SKM-1 treated with dmso at 0.1 percent for 144 hours (cell line): ENCODE data around the gene MAST4.
"Not testable (repeated sequence)": the region's sequence is repeated elsewhere in the genome, so short reads cannot be mapped to it uniquely, and the experiment has no call there.

ENCODE experiments used
- DNase-seq: peaks from one replicate; lab custom pipeline; 2025; ENCODE audit not compliant: unreplicated experiment; lab: John Stamatoyannopoulos, UW

Gene MAST4

DNA sequence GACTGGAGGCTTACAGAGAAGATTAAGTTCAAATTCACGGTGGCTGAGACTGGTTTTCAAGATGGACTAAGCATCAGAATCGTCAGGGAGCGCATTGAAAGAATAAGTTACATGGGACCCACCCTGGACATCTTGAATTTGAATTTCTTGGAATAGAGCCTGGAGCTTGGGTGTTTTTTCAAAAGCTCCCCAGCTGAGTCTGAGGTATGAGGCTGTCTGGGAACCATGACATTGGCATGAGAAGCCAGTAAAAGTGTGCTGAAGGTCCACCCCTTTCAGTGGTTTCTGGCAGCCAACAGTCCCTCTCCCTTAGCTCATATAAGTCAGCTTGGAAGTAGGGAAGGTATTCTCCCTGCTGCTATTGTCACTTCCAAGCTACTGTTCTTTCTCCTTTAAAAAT is 97.8 kb downstream of the MAST4 start:
- no peak for DNase-seq

DNA sequence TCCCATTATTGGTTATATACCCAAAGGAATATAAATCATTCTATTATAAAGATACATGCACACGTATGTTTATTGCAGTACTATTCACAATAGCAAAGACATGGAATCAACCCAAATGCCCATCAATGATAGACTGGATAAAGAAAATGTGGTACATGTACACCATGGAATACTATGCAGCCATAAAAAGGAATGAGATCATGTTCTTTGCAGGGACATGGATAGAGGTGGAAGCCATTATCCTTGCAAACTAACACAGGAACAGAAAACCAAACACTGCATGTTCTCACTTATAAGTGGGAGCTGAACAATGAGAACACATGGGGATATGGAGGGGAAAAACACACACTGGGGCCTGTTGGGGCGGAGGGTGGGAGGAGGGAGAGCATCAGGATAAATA is 99.6 kb downstream of the MAST4 start:
- not testable (repeated sequence) for DNase-seq

DNA sequence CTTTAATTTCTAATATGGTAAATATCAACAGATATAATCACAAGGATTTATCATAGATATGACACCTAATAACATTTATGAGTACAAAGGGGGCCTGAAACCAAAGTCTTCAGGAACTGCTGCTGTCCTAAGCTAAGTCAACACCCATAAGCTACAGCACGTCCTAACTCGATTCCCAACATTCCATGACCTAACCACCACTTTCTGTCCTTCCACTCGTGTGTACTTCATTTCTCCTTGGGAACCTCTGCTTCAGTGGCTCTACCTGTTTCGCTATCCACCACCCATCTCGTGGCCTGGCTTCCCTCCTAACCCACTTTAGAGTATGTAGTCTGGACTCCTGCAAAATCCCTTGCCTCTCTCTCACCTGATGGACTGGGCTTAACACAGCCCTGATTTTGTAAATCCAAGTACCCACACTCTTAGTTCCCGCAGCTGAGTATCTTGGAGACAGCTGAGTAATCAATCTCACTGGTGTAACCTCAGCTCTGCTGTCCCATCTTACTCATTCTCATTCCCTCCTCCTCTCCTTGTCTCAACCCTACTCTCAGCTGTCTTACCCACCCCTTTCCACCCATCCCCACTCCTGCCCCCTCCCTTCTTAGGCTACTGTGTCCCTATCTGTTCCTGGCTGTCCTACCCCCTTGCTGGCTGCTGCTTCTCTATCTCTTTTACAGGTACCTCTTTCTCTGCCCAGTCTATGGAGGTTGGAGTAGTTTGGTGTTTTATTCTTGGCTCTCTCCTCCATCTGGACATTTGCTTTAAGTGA is 101.8 kb downstream of the MAST4 start:
- DNase-seq, result no peak

DNA sequence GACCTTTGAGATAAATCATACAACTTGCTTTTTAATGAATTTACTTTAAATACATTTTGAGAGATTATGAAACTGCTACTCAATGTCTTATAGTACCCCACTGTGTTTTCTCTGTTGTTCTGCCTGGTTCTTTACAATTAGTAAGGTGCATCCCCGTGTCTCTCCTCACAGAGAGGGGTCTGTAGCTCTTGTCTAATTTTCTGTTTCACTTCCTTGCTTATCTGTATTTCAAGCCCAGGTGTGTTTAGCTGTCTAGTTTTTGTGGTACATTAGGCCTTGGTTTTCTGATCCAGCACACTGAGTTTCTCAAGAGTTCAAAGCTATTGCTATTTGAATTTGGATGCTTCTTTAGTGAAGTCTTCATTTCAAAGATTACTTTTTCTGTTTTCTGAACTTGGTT is 105.1 kb downstream of the MAST4 start:
- no peak for DNase-seq

DNA sequence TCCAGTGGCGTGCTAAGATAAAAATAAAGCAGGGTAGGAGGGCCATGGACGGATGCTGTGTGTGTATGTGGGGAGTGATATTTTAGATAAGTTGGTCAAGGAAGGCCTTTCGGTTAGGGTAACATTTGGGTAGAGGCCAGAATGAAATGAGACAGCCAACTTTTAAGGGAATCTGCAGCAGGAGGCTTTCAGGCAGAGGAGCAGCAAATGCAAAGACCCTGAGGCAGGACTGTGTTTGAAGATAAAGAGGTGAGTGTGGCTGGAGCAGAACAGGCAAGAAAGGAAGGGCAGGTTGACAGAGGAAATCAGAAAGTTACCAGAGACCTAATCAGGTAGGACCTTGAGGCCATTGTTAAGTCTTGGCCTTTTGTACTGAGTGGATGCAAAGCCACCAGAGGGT is 106.2 kb downstream of the MAST4 start:
- DNase-seq, result no peak

DNA sequence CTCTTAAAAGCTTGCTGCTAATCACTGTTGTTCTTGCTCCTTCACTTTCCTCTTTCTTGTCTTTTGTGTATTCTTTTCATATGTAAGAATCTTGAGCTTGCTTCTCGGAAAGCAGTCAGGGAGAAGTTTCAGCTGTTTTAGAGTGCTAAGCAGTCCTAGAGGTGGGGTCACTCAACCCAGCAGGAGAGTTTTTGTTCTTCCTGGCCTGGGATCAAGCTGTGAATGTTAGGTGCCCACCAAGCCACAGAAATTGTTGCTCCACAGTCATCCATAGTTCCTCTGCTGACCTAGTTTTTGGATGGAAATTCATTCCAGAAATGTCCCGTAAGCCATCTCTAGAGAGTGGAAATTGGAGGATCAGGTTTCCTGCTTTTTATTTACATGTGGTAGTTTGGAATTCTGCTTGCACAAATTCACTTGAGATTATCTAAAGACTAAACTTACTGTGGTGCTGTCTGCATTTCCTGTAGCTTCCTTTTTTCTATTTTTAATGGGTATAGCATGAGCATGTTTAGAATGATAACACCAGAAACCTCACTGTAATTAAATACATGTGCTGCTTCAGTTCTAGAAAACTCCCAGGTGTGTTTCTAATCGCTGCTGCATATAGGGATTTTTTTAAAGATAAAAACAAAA is 108.7 kb downstream of the MAST4 start:
- DNase-seq, result no peak

DNA sequence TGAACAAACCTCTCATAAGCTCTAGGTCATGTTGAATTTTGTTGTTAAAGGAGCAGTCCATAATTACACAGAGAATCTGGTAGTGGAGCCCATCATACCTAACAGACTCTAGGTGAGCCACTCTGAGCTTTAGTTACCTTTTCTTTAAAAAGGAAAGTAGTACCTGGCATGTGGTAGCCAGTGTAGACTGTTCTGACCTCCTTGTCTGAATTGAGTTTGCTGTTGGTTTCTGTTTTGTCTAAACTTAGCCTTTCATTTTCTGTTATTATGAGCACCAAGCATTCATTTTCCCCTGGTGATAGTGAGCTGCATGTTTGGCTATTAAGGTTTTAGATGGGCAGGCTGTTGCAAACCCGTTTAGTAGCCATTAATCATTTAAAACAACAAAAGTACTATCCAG is 112.2 kb downstream of the MAST4 start:
- no peak for DNase-seq

DNA sequence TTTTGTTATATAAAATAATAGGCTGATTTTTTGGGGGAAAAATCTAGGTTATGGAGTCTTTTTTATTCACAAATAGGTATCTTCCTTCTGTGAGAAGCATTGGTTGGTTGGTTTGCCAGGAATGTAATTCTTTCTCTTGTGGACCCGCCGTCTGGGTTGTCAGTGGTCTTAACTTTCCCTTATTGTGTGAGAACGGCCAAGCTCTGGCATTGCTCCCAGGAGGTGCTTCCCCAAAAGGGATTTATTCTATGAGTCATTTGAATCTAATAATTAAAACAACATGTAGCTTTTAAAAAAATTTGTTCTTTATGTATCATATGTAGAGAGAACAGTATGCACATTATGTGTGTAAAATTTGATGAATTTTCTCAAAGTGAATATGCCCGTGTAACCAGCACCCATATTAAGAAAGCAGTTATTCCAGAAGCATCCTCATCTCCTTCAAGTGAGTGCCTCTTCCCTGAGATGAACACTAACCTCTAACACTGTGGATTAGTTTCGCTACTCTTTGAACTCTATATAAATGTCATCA is 114.4 kb downstream of the MAST4 start:
- no peak for DNase-seq

DNA sequence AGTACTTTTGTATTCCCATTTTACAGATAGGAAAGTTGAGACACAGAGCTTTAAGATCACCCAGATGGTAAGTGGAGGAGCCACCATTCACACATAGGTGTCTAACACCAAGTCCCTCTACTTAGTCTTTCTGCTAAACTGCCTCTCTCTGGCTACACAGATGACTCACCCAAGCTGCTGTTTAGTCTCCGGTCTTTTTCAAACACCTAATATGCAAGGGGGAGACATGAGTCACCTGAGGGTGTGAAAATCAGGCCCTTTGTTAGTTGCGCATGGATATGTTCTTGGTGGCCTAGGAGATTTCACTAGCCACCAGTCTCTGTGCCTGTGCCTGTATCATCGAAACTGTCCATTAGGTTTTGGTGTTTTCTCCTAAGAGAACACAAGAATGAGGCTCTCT is 117.8 kb downstream of the MAST4 start:
- DNase-seq, result no peak

DNA sequence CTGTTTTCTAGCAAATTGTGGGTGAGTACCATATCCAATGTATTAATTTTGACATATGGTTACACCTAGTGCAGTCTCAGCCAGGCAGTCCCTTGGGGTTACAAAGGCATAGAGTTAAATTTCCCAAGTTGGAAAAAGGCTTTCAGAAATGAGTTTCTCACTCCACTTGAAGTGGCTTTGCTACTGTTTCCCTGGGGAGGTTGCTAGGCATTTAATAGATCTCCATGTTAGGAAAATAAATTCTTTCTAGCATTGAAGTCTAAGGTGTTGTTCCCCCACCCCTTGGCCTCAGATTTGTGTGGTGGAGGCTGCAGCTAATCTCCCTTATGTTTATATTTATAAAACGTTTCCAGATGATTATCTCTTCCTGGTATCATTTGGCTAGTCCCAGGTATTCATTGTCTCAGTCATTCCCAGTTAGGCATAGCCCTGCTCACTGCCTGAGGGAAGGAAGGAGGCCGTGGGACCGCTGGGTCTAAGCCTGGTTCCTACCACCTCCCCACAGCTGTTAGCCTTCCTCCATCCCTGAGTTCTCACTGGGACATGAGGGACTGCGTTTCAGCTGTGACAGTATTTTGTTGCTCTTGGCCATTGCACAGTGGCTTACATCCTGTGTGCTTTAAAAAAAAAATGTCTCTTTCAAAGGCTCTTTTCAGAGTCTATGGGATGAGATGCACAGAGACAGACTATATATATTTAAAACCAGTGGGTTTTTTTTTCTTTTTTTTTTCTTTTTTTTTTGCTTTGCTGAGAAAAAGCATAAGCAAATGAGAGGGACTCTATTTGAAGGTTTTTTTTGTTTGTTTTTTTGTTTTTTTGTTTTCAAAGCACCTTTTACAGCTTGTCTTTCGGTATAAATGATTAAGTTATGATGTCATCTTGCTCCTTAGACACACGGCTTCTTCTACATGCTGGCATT is 121.5 kb downstream of the MAST4 start:
- no peak for DNase-seq

DNA sequence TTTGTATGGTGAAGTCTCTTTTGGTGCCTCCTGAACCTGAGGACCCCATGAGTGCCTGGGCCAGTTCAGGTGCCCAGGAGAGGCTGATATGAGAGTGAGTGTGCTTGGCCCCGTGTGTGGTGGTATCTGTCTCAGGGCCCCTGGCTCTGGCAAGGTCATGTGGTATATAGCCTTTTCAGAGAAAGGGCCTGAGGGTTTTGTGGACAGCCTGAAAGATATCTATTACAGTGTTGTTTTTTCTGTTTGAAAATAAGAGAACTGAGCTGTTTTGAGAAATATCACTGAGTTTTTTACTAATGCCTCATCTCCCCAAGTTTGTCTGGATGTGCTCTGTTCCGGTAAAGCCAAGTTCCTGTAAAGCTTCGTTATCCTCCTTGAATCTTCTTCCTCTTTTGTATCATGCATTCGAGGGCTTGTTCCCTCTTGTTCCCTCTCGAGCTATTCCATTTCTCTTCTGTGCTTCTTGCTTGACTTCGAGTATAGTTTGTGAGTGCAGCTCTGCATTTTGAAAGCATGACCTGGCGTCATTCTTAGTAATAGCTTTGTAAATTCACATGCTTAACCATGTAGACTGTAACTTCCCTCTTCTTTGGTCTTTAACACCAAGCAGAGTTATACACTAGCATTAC is 122.3 kb downstream of the MAST4 start:
- DNase-seq, result peak; percentile 72

DNA sequence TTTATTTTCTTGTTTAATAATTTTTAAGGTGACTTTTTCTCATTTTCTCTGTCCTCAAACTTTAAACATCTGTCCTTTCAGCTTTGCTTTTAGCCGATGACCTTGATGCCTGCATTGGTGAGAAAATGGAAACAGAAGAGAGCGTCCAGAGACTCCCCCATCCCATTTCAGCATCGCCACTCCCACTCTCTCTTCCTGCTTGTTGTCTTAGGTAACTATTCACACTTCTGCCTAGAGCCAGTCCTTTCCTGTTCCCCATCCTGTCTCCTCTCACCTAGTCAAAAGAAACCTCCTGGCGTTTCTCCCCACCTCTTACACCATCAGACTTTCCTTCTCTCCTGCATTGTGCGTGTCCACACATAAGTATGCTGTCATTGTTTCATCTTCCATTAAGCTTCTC is 124.6 kb downstream of the MAST4 start:
- no peak for DNase-seq

DNA sequence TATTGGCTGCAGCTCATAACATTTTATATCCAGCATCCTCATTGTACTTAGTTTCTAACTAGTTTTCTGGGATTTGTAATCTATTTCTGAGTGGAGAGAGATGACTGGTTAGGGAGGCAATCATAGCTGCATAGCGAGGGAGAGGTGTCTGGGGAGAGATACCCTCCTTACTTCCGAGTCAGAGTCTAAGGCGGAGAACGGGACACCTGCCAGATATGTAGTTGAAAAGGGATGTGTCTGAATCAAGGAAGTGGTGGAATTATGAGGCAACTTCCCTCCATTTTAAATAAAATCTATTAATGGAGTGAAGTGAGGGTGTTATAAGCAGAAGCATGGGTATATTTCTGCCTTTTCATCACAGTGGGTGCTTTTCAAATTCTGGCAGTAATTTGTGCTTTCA is 126.5 kb downstream of the MAST4 start:
- DNase-seq, result no peak

DNA sequence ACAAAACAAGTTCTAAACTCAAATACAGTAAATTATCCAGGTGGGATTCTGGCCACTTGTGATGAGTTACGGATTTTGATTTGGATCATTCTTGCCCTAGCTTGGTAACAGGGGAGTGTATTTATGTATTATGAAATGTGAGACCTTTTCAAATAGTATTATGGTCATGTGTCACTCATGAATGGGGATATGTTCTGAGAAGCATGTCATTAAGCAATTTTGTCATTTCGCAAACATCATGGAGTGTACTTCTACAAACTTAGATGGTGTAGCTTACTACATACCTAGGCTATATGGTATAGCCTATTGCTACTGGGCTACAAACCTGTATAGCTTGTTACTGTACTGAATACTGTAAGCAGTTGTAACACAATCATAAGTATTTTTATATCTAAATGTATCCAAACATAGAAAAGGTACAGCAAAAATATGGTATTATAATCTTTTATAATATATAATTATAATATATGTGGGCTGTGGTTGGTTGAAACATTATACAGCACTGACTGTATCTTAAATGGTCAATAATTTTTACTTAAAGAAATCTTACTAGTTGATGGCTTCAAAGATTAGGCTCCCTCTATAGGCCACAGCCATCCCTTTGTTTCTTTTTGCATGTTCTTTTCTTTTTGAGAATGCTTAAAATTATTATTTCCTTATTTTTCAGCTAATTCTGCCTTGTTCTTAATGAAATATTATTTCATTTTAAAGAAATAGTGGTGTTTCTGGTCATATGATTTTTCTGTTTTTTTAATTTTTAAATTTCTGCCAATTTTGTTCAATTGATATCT is 128.4 kb downstream of the MAST4 start:
- DNase-seq, result no peak

DNA sequence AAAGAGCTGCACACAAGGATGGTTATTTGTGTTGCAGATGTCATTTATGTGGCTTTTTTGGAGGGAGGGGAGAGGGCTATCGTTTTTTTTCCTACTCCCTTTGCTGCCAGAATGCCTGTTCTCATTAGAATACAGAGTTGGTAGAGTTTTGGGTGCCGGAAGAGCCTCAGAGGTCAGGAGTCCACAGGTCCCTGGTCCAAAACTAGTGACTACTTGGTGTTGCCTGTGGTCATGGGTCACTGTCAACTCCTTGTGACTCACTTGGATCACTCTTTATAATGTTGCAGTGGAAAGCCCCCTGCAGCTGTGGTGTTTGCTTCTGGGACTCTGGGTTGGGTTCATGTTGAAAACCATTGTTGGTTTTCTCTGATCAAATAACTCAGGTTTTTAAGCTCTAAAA is 131.4 kb downstream of the MAST4 start:
- DNase-seq, result no peak

DNA sequence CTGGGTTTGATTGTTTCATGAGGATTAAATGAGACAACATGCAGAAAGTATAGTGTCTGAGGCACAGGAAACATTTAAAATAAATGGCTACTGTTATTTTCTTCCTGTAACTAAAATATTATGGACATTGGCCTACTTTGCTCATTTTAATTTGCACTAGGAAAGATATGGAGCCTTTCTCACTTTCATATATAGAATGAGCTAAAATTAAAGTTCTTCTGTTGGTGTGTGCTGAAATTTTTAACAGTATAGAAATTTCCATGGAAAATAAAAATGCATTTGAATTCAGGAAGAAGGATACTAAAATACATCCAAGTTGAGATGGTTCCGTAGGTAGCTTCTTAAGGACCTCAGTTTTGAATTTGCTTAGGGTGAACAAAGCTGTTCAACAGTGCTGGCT is 131.9 kb downstream of the MAST4 start:
- no peak for DNase-seq

DNA sequence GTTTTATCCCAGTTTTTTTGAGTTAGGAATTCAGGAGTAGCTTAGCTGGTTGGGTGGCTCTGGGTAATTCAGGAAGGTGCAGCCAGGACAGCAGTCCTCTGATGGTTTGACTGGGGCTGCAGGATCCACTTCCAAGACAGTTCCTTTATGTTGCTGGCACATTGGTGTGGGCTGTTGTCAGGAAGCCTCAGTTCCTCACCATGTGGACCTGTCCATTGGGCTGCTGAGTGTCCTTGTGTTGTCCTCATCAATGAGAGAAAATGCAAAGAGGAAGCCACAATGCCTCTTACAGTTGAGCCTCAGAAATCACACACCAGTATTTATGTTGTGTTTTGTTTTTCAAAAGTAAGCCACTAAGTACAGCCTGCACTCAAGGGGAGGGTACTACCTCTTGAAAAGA is 140.9 kb downstream of the MAST4 start:
- no peak for DNase-seq

DNA sequence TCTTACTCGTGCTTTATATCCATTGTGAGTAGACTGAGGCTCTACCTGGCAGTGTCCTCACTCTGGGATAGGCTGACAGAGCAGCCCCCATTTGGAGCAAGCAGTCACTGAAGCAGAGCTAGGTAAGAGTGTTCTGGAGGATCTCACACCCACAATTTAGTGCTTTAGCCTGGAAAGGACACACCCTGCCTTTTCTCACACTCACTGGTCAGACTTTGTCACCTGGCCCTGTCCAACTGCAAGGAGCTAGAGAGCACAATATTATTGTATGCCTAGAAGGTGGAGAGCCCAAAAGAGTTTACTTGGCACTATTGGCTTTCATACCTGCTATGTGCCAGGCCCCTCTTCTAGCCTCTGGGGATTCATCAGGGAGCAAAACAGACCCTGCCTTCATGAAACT is 141.9 kb downstream of the MAST4 start:
- no peak for DNase-seq

DNA sequence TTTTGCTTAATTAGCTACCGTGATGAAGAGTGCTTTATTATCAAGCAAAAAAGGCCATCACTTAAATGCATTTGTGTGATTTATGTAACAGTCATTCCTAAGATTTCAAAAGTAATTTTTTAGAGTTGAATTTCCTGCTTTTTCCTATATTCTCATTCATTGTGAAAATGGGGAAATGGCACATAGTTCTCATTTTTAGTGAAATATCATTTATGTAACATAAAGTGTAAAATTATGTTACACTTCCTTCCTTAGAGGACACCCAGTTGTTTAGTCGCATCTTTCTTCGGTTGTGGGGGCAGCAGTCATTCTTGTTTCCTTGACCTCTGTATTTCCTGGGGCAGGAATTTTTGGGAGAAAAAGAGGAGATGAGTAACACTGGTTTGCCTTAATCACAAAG is 142.8 kb downstream of the MAST4 start:
- DNase-seq, result no peak

DNA sequence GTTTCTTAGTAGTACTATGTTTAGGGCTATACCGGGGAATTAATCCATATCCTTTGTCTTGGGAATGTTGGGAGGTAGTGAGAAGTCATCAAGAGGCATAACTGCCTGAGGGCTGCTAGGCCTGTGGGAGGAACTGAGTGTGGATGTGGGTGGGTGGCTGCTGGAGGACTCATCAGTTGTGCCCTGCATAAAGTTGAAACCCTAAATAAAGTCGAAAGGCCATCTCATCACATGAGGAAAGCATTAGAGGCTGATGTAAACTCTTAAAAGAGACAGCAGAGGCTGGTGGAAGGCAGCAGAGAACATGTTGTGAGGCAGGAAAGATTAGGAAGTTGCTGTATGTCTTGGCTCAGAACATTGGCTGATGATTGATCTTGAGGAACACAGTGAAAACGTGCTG is 143.8 kb downstream of the MAST4 start:
- DNase-seq, result no peak
